ENCODE results near the gene UNC79.

GRCh38 chr14:93728651-93729016 is 297.9 kb downstream of the UNC79 start:
- TF ChIP-seq REST (IDR thresholded peaks at IDR 0.05; ENCODE audit: insufficient read depth in 1 of 2, low read depth in 2 of 2, low read length in 1 of 2) (no peak), CTCF (IDR thresholded peaks at IDR 0.05) (no peak), POLR2AphosphoS5 (IDR thresholded peaks at IDR 0.05; ENCODE audit: low read depth, low read length) (no peak), SIN3A (IDR thresholded peaks at IDR 0.05; ENCODE audit: borderline replicate concordance, insufficient read depth, low read depth, low read length) (no peak), TCF7L2 (IDR thresholded peaks at IDR 0.05; ENCODE audit: low read depth, low read length) (no peak)
